OCI-LY3 (cell line): ENCODE measurements around the gene ZNF525.

Source experiments
- H2AFZ ChIP-seq: fragments of 200-600, 300-600 bp; shearing (Covaris generic); 2 replicates; pipeline ENCODE4 v1.6.0; 2014; ENCODE audit warnings: antibody characterized with exemption, low read depth, low read length
- H3K27ac ChIP-seq: fragments of 200-600, 300-600 bp; sonication (generic); 2 replicates; pipeline ENCODE4 v1.5.1; 2014; ENCODE audit warnings: mild to moderate bottlenecking, low read length, moderate library complexity, mixed read lengths
- H3K27me3 ChIP-seq: fragments of 200-600, 300-600 bp; sonication (generic); 2 replicates; pipeline ENCODE4 v1.6.1; 2014; ENCODE audit warnings: low read depth, low read length, mixed read lengths
- H3K36me3 ChIP-seq: fragments of 200-600, 300-600 bp; sonication (generic); replicated peaks from 2 replicates; pipeline ENCODE3; 2014; ENCODE audit warnings: low read depth, low read length, mixed read lengths
- H3K4me1 ChIP-seq: fragments of 300-600, 200-600 bp; sonication (generic); 2 replicates; pipeline ENCODE4 v1.6.1; 2014; ENCODE audit warnings: low read length, mixed read lengths
- H3K4me2 ChIP-seq: fragments of 200-600, 300-600 bp; sonication (generic); 2 replicates; pipeline ENCODE4 v1.6.1; 2014; ENCODE audit warnings: low read length, mixed read lengths
- H3K4me3 ChIP-seq: fragments of 300-600, 200-600 bp; sonication (generic); 2 replicates; pipeline ENCODE4 v1.5.1; 2014; ENCODE audit warnings: antibody characterized with exemption, mild to moderate bottlenecking, low read length, moderate library complexity
- H3K79me2 ChIP-seq: fragments of 300-600, 200-600 bp; shearing (Covaris generic); 2 replicates; pipeline ENCODE4 v1.6.1; 2014; ENCODE audit warnings: mild to moderate bottlenecking, low read length, mixed read lengths
- H3K9ac ChIP-seq: fragments of 300-600, 200-600 bp; shearing (Covaris generic); 2 replicates; pipeline ENCODE4 v1.6.0; 2014; ENCODE audit warnings: mild to moderate bottlenecking, low read length, moderate library complexity
- H3K9me3 ChIP-seq: fragments of 200-600, 300-600 bp; shearing (Covaris generic); 2 replicates; pipeline ENCODE4 v1.6.1; 2014; ENCODE audit warnings: low read length, mixed read lengths; ENCODE audit not compliant: insufficient read depth
- H4K20me1 ChIP-seq: fragments of 200-600, 300-600 bp; sonication (generic); 2 replicates; pipeline ENCODE4 v1.6.1; 2016; ENCODE audit warnings: low read length, mixed read lengths; ENCODE audit not compliant: insufficient read depth
- EZH2phosphoT487 ChIP-seq: fragments of 200-600 bp; shearing (Covaris generic); IDR thresholded peaks from 2 replicates; pipeline ENCODE4 v1.6.1; 2018; ENCODE audit warnings: antibody characterized with exemption, mixed run types, low read depth
- TF ChIP-seq, protein P1 (sequence below): fragments of 200-600, 300-600 bp; sonication (generic); IDR thresholded peaks from 2 replicates; pipeline ENCODE4 v1.5.1; 2014; ENCODE audit warnings: antibody characterized with exemption, low read length, low read depth

ZNF525 gene

DNA sequence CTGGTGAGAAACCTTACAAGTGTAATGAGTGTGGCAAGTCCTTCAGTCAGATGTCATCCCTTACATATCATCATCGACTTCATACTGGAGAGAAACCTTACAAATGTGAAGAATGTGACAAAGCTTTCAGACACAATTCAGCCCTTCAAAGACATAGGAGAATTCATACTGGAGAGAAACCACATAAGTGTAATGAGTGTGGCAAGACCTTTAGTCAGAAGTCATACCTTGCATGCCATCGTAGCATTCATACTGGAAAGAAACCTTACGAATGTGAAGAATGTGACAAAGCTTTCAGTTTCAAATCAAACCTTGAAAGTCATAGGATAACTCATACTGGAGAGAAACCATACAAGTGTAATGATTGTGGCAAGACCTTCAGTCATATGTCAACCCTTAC, 15.9 kb downstream of the ZNF525 start:
- Histone ChIP-seq H3K27ac (no peak overlapping the region), H2AFZ (no peak overlapping the region), H3K9ac (no peak overlapping the region), H3K9me3 (peaks cover 4% of the 10 kb centered on the region; the same call in 1 of the 2 replicates), H3K4me1 (no peaks in the 10 kb centered on the region), H3K4me2 (no peak overlapping the region), H3K79me2 (no peaks in the 10 kb centered on the region), H4K20me1 (no peaks in the 10 kb centered on the region), H3K27me3 (no peaks in the 10 kb centered on the region), H3K4me3 (no peak overlapping the region), H3K36me3 (peaks cover 2% of the 10 kb centered on the region)
- TF ChIP-seq, protein P1, sequence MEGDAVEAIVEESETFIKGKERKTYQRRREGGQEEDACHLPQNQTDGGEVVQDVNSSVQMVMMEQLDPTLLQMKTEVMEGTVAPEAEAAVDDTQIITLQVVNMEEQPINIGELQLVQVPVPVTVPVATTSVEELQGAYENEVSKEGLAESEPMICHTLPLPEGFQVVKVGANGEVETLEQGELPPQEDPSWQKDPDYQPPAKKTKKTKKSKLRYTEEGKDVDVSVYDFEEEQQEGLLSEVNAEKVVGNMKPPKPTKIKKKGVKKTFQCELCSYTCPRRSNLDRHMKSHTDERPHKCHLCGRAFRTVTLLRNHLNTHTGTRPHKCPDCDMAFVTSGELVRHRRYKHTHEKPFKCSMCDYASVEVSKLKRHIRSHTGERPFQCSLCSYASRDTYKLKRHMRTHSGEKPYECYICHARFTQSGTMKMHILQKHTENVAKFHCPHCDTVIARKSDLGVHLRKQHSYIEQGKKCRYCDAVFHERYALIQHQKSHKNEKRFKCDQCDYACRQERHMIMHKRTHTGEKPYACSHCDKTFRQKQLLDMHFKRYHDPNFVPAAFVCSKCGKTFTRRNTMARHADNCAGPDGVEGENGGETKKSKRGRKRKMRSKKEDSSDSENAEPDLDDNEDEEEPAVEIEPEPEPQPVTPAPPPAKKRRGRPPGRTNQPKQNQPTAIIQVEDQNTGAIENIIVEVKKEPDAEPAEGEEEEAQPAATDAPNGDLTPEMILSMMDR: no peak
- TF ChIP-seq EZH2phosphoT487: no peak

DNA sequence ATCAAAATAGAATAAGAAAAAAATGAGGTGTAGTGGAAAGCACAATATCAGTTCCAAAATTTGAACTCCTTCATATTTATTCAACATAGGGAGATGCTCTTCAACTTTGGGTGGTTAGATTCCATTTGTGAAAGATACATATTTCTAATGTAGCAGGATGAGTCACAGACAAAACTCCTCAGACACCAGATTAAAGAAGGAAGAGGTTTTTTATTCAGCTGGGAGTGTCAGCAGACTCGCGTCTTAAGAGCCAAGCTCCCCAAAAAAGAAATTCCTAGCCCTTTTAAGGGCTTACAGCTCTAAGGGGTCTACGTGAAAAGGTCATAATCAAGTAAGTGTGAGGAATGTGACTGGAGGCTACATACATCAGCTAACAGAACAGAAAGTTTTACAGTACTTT, 22.7 kb downstream of the ZNF525 start:
- Histone ChIP-seq H3K27ac (no peak overlapping the region), H3K4me1 (no peaks in the 10 kb centered on the region), H4K20me1 (no peaks in the 10 kb centered on the region), H3K36me3 (no peaks in the 10 kb centered on the region), H3K9me3 (0 out of 2 replicates have a peak, but pooled peaks cover 17% of the 10 kb centered on the region), H3K27me3 (no peaks in the 10 kb centered on the region), H2AFZ (no peak overlapping the region), H3K9ac (no peak overlapping the region), H3K4me3 (no peak overlapping the region), H3K79me2 (no peaks in the 10 kb centered on the region), H3K4me2 (no peak overlapping the region)
- TF ChIP-seq, protein P1: no peak
- no peak for TF ChIP-seq EZH2phosphoT487

DNA sequence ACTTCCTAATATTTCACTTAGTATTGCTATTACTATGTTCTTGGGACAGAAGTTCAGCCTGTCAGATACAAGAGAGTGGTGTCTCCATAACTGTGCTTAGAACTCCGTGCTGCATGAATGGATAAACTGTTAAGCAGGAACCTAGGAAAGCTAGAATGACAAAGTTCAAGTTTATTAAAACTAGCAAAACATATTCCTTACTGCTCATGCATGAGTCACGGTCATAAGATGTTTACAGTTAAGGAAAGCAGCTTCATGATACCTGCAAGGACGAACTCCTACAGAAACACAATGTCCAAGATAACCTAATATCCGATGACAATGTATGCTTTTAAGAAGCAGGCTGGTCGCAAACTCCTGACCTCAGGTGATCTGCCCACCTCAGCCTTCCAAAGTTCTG, 23.4 kb downstream of the ZNF525 start:
- no peak overlapping the region for H3K9ac ChIP-seq
- no peak overlapping the region for H3K4me3 ChIP-seq
- H3K36me3 ChIP-seq: no peaks in the 10 kb centered on the region
- H3K4me1 ChIP-seq: no peaks in the 10 kb centered on the region
- no peak overlapping the region for H3K4me2 ChIP-seq
- H3K79me2 ChIP-seq: no peaks in the 10 kb centered on the region
- H3K27ac ChIP-seq: no peak overlapping the region
- no peaks in the 10 kb centered on the region for H4K20me1 ChIP-seq
- TF ChIP-seq, protein P1: no peak
- no peak for TF ChIP-seq EZH2phosphoT487
- H3K27me3 ChIP-seq: no peaks in the 10 kb centered on the region
- 0 out of 2 replicates have a peak, but pooled peaks cover 17% of the 10 kb centered on the region for H3K9me3 ChIP-seq
- H2AFZ ChIP-seq: no peak overlapping the region

DNA sequence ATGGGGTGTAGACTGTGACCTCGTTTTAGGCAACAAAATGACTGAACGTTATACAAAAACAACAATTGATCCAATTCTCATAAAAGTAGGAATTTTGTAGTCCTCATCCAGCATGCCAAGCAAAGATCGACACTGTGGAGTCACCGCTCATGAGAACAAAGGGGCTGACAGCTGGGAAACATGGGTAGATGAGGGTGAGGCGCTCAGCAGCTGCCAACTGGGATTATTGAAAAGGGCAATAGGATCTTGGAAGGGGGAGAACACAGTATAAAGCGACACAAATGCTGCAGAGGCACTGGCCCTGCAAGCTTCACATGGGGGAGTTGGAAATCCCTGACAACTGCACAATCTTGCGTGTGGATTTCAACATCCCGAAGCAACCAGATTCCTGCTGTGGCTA, 24.1 kb downstream of the ZNF525 start:
- no peaks in the 10 kb centered on the region for H3K79me2 ChIP-seq
- TF ChIP-seq EZH2phosphoT487: no peak
- TF ChIP-seq, protein P1: no peak
- H3K27ac ChIP-seq: no peak overlapping the region
- no peak overlapping the region for H3K9ac ChIP-seq
- H4K20me1 ChIP-seq: no peaks in the 10 kb centered on the region
- no peak overlapping the region for H3K4me3 ChIP-seq
- no peak overlapping the region for H3K4me2 ChIP-seq
- no peaks in the 10 kb centered on the region for H3K4me1 ChIP-seq
- H2AFZ ChIP-seq: no peak overlapping the region
- H3K36me3 ChIP-seq: no peaks in the 10 kb centered on the region
- 0 out of 2 replicates have a peak, but pooled peaks cover 16% of the 10 kb centered on the region for H3K9me3 ChIP-seq
- no peaks in the 10 kb centered on the region for H3K27me3 ChIP-seq
